IMR-90 (cell line): ENCODE measurements around the gene ATF4. TPM values are rescaled to one million over a fixed set of nuclear protein-coding genes. Genes with fewer than 3 reads are reported as not detected.

Experiments used
- ATAC-seq: fragments of 200-7000 bp; cut with Tn5 transposase; 2 replicates; pipeline ENCODE4 v1.9.1; 2020; ENCODE audit warnings: low read depth, mild to moderate bottlenecking, moderate library complexity
- BruUV-seq: library from RNA; stranded (reverse); fragments of 400-500 nt; replicated peaks from 2 replicates; lab custom pipeline; 2021; lab: Mats Ljungman, UMichigan
- CTCF ChIA-PET: fragments of 300-600 bp; formaldehyde crosslinking; extraction: SDS; loops from one replicate; lab custom pipeline; 2021; ENCODE audit warnings: antibody characterized with exemption; lab: Yijun Ruan, JAX
- POLR2A ChIA-PET: fragments of 300-600 bp; sonication (Branson Sonifier 250); formaldehyde crosslinking; loops from one replicate; lab custom pipeline; 2022; ENCODE audit warnings: antibody characterized with exemption; ENCODE audit not compliant: unreplicated experiment; lab: Charles Lee
- DNase-seq: peaks from one replicate; pipeline ENCODE4 v3.0.0; 2013
- H2AFZ ChIP-seq: replicated peaks from 2 replicates; pipeline ENCODE3; 2013; ENCODE audit warnings: low read length, mild to moderate bottlenecking; ENCODE audit not compliant: poor library complexity
- H2AK5ac ChIP-seq: 2 replicates; pipeline ENCODE4 v1.6.1; 2013; ENCODE audit warnings: low read depth, low read length, inconsistent platforms
- H2AK9ac ChIP-seq: replicated peaks from 2 replicates; pipeline ENCODE3; 2013; ENCODE audit warnings: mild to moderate bottlenecking, low read depth, low read length, moderate library complexity; ENCODE audit not compliant: poor library complexity
- H2BK120ac ChIP-seq: 2 replicates; pipeline ENCODE4 v1.6.1; 2013; ENCODE audit warnings: low read depth, low read length, inconsistent platforms
- H2BK15ac ChIP-seq: 3 replicates; pipeline ENCODE4 v1.6.1; 2013; ENCODE audit warnings: low read depth, low read length, inconsistent platforms
- H2BK20ac ChIP-seq: 2 replicates; pipeline ENCODE4 v1.6.1; 2013; ENCODE audit warnings: low read depth, mild to moderate bottlenecking, inconsistent platforms, low read length, moderate library complexity
- H2BK5ac ChIP-seq: 2 replicates; pipeline ENCODE4 v1.6.1; 2013; ENCODE audit warnings: mild to moderate bottlenecking, low read depth, low read length, inconsistent platforms; ENCODE audit not compliant: poor library complexity, severe bottlenecking
- H3K14ac ChIP-seq: replicated peaks from 2 replicates; pipeline ENCODE4 v1.6.1; 2013; ENCODE audit warnings: low read depth, low read length, inconsistent platforms
- H3K18ac ChIP-seq: 2 replicates; pipeline ENCODE4 v1.6.1; 2013; ENCODE audit warnings: low read depth, low read length, control low read depth
- H3K23ac ChIP-seq: 2 replicates; pipeline ENCODE4 v1.6.1; 2013; ENCODE audit warnings: low read depth, low read length, inconsistent platforms
- H3K27ac ChIP-seq: 2 replicates; pipeline ENCODE4 v1.5.1; 2013; ENCODE audit warnings: mild to moderate bottlenecking, control low read depth, low read length; ENCODE audit not compliant: insufficient read depth
- H3K27me3 ChIP-seq: 2 replicates; pipeline ENCODE4 v1.6.1; 2013; ENCODE audit warnings: low read length; ENCODE audit not compliant: control insufficient read depth, insufficient read depth
- H3K36me3 ChIP-seq: 2 replicates; pipeline ENCODE4 v1.6.1; 2013; ENCODE audit warnings: low read length, mixed read lengths; ENCODE audit not compliant: control insufficient read depth, insufficient read depth
- H3K4ac ChIP-seq: 2 replicates; pipeline ENCODE4 v1.6.1; 2013; ENCODE audit warnings: low read depth, low read length, inconsistent platforms
- H3K4me1 ChIP-seq: 2 replicates; pipeline ENCODE4 v1.6.1; 2013; ENCODE audit warnings: low read length, mixed read lengths; ENCODE audit not compliant: control insufficient read depth, insufficient read depth
- H3K4me2 ChIP-seq: 2 replicates; pipeline ENCODE4 v1.6.1; 2013; ENCODE audit warnings: low read depth, mild to moderate bottlenecking, control low read depth, low read length, moderate library complexity
- H3K4me3 ChIP-seq: 2 replicates; pipeline ENCODE4 v1.5.1; 2013; ENCODE audit warnings: low read depth, mild to moderate bottlenecking, control low read depth, low read length, moderate library complexity; ENCODE audit not compliant: insufficient read depth
- H3K56ac ChIP-seq: 2 replicates; pipeline ENCODE4 v1.6.1; 2013; ENCODE audit warnings: low read length, inconsistent platforms; ENCODE audit not compliant: insufficient read depth; ENCODE audit errors: extremely low read depth
- H3K79me1 ChIP-seq, 2 experiments: 2 replicates each; pipeline ENCODE4 v1.6.1; 2013; ENCODE audit warnings: low read length in 2 of 2, inconsistent platforms in 1 of 2, low read depth in 1 of 2
- H3K9ac ChIP-seq: 2 replicates; pipeline ENCODE4 v1.6.1; 2013; ENCODE audit warnings: low read depth, low read length, control low read depth
- H3K9me1 ChIP-seq: 2 replicates; pipeline ENCODE4 v1.6.1; 2013; ENCODE audit warnings: low read length, inconsistent platforms; ENCODE audit not compliant: insufficient read depth
- H3K9me3 ChIP-seq: 2 replicates; pipeline ENCODE4 v1.6.1; 2013; ENCODE audit warnings: low read length; ENCODE audit not compliant: control insufficient read depth, insufficient read depth
- H4K20me1 ChIP-seq: 2 replicates; pipeline ENCODE4 v1.6.1; 2013; ENCODE audit warnings: low read length, inconsistent platforms; ENCODE audit not compliant: insufficient read depth
- H4K5ac ChIP-seq: 2 replicates; pipeline ENCODE4 v1.6.1; 2013; ENCODE audit warnings: mild to moderate bottlenecking, low read depth, low read length, control low read depth
- H4K8ac ChIP-seq, 2 experiments: 2 replicates each; pipeline ENCODE4 v1.6.1; 2013; ENCODE audit warnings: low read depth in 2 of 2, low read length in 2 of 2, control low read depth in 1 of 2, inconsistent platforms in 1 of 2
- H4K91ac ChIP-seq: 2 replicates; pipeline ENCODE4 v1.6.1; 2013; ENCODE audit warnings: low read depth, low read length, inconsistent platforms; ENCODE audit not compliant: insufficient read depth
- BHLHE40 ChIP-seq: fragments of 150-350 bp; IDR thresholded peaks from 2 replicates; pipeline ENCODE4 v1.6.1; 2016; ENCODE audit warnings: mild to moderate bottlenecking, low read depth, low read length
- CEBPB ChIP-seq: IDR thresholded peaks from 2 replicates; pipeline ENCODE4 v1.6.1; 2012; ENCODE audit warnings: low read depth, low read length, improper control_type of control experiment
- CHD1 ChIP-seq: IDR thresholded peaks from 2 replicates; pipeline ENCODE4 v1.6.1; 2012; ENCODE audit warnings: low read depth, low read length, improper control_type of control experiment
- FOS ChIP-seq: fragments of 150-350 bp; IDR thresholded peaks from 2 replicates; pipeline ENCODE4 v1.6.1; 2016; ENCODE audit warnings: low read depth, low read length
- MAFK ChIP-seq: IDR thresholded peaks from 2 replicates; pipeline ENCODE4 v1.6.1; 2012; ENCODE audit warnings: low read depth, low read length, improper control_type of control experiment
- MAZ ChIP-seq: IDR thresholded peaks from 2 replicates; pipeline ENCODE4 v1.6.1; 2012; ENCODE audit warnings: low read depth, mild to moderate bottlenecking, low read length, improper control_type of control experiment, moderate library complexity, borderline replicate concordance
- MXI1 ChIP-seq: IDR thresholded peaks from 2 replicates; pipeline ENCODE4 v1.6.1; 2012; ENCODE audit warnings: low read depth, mild to moderate bottlenecking, low read length, moderate library complexity, borderline replicate concordance
- NFE2L2 ChIP-seq: fragments of 150-350 bp; IDR thresholded peaks from 2 replicates; pipeline ENCODE4 v1.6.1; 2016; ENCODE audit warnings: low read depth, mild to moderate bottlenecking, low read length
- POLR2A ChIP-seq: IDR thresholded peaks from 2 replicates; pipeline ENCODE4 v1.6.1; 2012; ENCODE audit warnings: mild to moderate bottlenecking, low read depth, low read length
- RAD21 ChIP-seq: IDR thresholded peaks from 2 replicates; pipeline ENCODE4 v1.6.1; 2012; ENCODE audit warnings: low read length, improper control_type of control experiment
- RCOR1 ChIP-seq: IDR thresholded peaks from 2 replicates; pipeline ENCODE4 v1.6.1; 2012; ENCODE audit warnings: mild to moderate bottlenecking, low read length, improper control_type of control experiment; ENCODE audit not compliant: insufficient replicate concordance
- RFX5 ChIP-seq: IDR thresholded peaks from 2 replicates; pipeline ENCODE4 v1.8.0; 2012; ENCODE audit warnings: low read depth, mild to moderate bottlenecking, low read length, moderate library complexity
- SMC3 ChIP-seq: fragments of 150-350 bp; IDR thresholded peaks from 2 replicates; pipeline ENCODE4 v1.6.1; 2016; ENCODE audit warnings: low read depth, mild to moderate bottlenecking, antibody characterized with exemption, low read length, moderate library complexity
- WGBS, 2 experiments: methylation state at CpG; one replicate each; pipeline versions ENCODE4 v1.1.5 to v1.1.7; 2013; ENCODE audit warnings: missing lambda C conversion rate in 2 of 2; ENCODE audit not compliant: insufficient read length in 1 of 2; ENCODE audit errors: extremely low coverage in 2 of 2; 5-methylcytosine and 5-hydroxymethylcytosine counted together
- dilution Hi-C: fragments of 300-500 bp; cut with HindIII; formaldehyde crosslinking; loops from one replicate; pipeline ENCODE4 v1.14.3; 2018; ENCODE audit warnings: low sequenced_read_pairs; ENCODE audit not compliant: unreplicated experiment
- in situ Hi-C: fragments of 300-500 bp; cut with MboI; formaldehyde crosslinking; loops from 3 replicates; pipeline ENCODE4 v1.14.3; 2019; ENCODE audit warnings: low sequenced_read_pairs, inconsistent platforms, mixed read lengths
- intact Hi-C: fragments of 100-400 bp; cut with micrococcal nuclease; formaldehyde crosslinking; loops from 2 replicates; pipeline ENCODE4 v1.10.0; 2022
- polyA plus RNA-seq, 3 experiments: library from polyadenylated mRNA; depleted of rRNA; stranded (reverse); fragments of >200 nt; gene quantifications; 2 replicates each; pipeline ENCODE4 v1.2.3, GENCODE V29; 2012; ENCODE audit warnings: low replicate concordance in 1 of 3
- total RNA-seq: library from RNA; depleted of rRNA; stranded (reverse); fragments of >200 nt; gene quantifications from 2 replicates; pipeline ENCODE4 v1.2.3, GENCODE V29; 2012
- TF ChIP-seq, protein P1 (sequence below): conservative IDR thresholded peaks from 2 replicates; pipeline ENCODE4 v1.5.1; 2012; ENCODE audit warnings: mild to moderate bottlenecking, low read depth, low read length, improper control_type of control experiment
- TF ChIP-seq, protein P2 (sequence below): fragments of 150-350 bp; IDR thresholded peaks from 2 replicates; pipeline ENCODE4 v1.6.1; 2016; ENCODE audit warnings: low read depth, mild to moderate bottlenecking, low read length, moderate library complexity, borderline replicate concordance
- TF ChIP-seq, protein P3 (sequence below): fragments of 150-350 bp; IDR thresholded peaks from 2 replicates; pipeline ENCODE4 v1.6.1; 2017; ENCODE audit warnings: mild to moderate bottlenecking, antibody characterized with exemption, low read length, low read depth

Gene ATF4
- total and polyA plus RNA-seq, 2 of the 4 experiments (the other 2 are of a cell fraction), result 148 to 662 TPM

DNA sequence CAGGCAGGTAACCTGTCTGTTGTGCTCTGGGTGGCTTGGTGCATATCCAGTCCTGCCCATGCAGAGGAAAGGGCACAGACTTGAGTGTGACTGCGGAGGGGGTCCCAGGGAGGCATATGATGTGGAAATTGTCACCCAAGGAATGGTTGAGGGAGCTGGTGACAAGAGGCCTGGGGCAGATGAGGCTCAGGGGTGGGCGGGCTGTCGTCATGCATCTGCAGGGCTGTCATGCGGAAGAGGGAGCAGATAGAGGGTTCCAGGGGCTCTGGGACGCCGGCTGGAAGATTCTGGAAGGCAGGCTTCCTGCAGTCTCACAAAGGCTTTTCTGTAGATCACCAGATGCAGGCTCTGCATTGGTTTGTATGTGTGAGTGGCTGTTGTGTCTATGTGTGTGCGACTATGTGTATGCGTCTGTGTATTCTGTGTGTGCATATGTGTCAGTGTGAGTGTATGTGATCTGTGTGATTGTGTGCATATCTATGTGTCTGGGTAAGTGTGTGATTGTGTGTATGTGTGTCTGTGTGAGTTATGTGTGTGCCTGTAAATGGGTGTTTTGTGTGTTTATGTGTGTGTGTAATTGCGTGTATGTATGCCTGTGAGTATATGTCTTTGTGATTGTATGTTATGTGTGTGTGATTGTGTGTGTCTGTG, 42.6 kb downstream of the ATF4 start:
- Histone ChIP-seq H3K4me1 (peaks cover 2% of the 10 kb centered on the region; the same call in 1 of the 2 replicates), H2BK15ac (no peak overlapping the region), H2AFZ (no peak overlapping the region), H3K27me3 (peaks cover 50% of the 10 kb centered on the region), H4K5ac (no peak overlapping the region), H3K79me1 (no peaks in the 10 kb centered on the region), H2BK20ac (no peak overlapping the region), H3K9me1 (peaks cover 9% of the 10 kb centered on the region), H4K8ac (no peak overlapping the region), H2BK120ac (no peak overlapping the region), H3K9me3 (no peaks in the 10 kb centered on the region), H3K4me3 (no peak overlapping the region), H3K4ac (no peak overlapping the region), H3K36me3 (no peaks in the 10 kb centered on the region), H2BK5ac (peak overlapping the region; percentile 67), H3K9ac (no peak overlapping the region), H3K18ac (no peak overlapping the region), H2AK5ac (no peak overlapping the region), H4K91ac (no peak overlapping the region), H3K23ac (no peak overlapping the region), H3K14ac (no peak overlapping the region), H3K56ac (no peak overlapping the region), H2AK9ac (no peak overlapping the region), H3K4me2 (no peak overlapping the region), H4K20me1 (no peaks in the 10 kb centered on the region), H3K27ac (no peak overlapping the region)
- no peak for DNase-seq
- in situ Hi-C loops, result no loop called here
- ChIA-PET CTCF (interaction anchor here (1.2 kb wide), 1 partner anchor 462 kb away, joined by 3 read pairs; no protein-coding TSS in a partner anchor), POLR2A (no interaction called here)
- WGBS, 2 experiments, result 69 to 100% methylated on average over 1 to 8 of the region's 9 CpGs
- ATAC-seq, result no peak
- no TSS peak for BruUV-seq
- TF ChIP-seq RFX5 (no peak), FOS (no peak), SMC3 (no peak), POLR2A (no peak), RCOR1 (no peak), MAFK (no peak), CEBPB (no peak), MXI1 (no peak), NFE2L2 (no peak), MAZ (no peak), CHD1 (no peak), BHLHE40 (no peak), RAD21 (no peak)
- TF ChIP-seq, protein P1, sequence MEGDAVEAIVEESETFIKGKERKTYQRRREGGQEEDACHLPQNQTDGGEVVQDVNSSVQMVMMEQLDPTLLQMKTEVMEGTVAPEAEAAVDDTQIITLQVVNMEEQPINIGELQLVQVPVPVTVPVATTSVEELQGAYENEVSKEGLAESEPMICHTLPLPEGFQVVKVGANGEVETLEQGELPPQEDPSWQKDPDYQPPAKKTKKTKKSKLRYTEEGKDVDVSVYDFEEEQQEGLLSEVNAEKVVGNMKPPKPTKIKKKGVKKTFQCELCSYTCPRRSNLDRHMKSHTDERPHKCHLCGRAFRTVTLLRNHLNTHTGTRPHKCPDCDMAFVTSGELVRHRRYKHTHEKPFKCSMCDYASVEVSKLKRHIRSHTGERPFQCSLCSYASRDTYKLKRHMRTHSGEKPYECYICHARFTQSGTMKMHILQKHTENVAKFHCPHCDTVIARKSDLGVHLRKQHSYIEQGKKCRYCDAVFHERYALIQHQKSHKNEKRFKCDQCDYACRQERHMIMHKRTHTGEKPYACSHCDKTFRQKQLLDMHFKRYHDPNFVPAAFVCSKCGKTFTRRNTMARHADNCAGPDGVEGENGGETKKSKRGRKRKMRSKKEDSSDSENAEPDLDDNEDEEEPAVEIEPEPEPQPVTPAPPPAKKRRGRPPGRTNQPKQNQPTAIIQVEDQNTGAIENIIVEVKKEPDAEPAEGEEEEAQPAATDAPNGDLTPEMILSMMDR, result no peak
- TF ChIP-seq, protein P2, sequence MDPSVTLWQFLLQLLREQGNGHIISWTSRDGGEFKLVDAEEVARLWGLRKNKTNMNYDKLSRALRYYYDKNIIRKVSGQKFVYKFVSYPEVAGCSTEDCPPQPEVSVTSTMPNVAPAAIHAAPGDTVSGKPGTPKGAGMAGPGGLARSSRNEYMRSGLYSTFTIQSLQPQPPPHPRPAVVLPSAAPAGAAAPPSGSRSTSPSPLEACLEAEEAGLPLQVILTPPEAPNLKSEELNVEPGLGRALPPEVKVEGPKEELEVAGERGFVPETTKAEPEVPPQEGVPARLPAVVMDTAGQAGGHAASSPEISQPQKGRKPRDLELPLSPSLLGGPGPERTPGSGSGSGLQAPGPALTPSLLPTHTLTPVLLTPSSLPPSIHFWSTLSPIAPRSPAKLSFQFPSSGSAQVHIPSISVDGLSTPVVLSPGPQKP, result no peak
- TF ChIP-seq, protein P3, sequence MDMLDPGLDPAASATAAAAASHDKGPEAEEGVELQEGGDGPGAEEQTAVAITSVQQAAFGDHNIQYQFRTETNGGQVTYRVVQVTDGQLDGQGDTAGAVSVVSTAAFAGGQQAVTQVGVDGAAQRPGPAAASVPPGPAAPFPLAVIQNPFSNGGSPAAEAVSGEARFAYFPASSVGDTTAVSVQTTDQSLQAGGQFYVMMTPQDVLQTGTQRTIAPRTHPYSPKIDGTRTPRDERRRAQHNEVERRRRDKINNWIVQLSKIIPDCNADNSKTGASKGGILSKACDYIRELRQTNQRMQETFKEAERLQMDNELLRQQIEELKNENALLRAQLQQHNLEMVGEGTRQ, result no peak
- dilution Hi-C loops, result no loop called here
- intact Hi-C loops, result no loop called here
